SK-N-SH (cell line): ENCODE data around the gene MS4A4A. TPM values are rescaled to one million over a fixed set of nuclear protein-coding genes. Genes with fewer than 3 reads are reported as not detected.

ENCODE experiments used
- CTCF ChIA-PET: fragments of 300-600, 350-600 bp; formaldehyde crosslinking; extraction: SDS; loops from one replicate; lab custom pipeline; 2021; lab: Yijun Ruan, JAX
- POLR2A ChIA-PET: fragments of 350-600 bp; sonication (Branson Sonifier 250); formaldehyde crosslinking; extraction: SDS; loops from one replicate; lab custom pipeline; 2020; ENCODE audit warnings: antibody characterized with exemption, inconsistent platforms; lab: Yijun Ruan, JAX
- DNase-seq: peaks from one replicate; pipeline ENCODE4 v3.0.0; 2012
- H2AFZ ChIP-seq: fragments of 200-600 bp; sonication (generic); 2 replicates; pipeline ENCODE4 v1.8.1; 2016; ENCODE audit warnings: antibody characterized with exemption, mild to moderate bottlenecking, low read depth
- H3F3A ChIP-seq: fragments of 200-600 bp; sonication (generic); replicated peaks from 2 replicates; pipeline ENCODE3; 2016; ENCODE audit warnings: antibody characterized with exemption, mild to moderate bottlenecking; ENCODE audit not compliant: insufficient read depth
- H3K27ac ChIP-seq, 2 experiments: fragments of 200-500 bp in 1 of 2; fragments of 200-600 bp in 1 of 2; sonication (Bioruptor generic) in 1 of 2; sonication (generic), shearing (Covaris generic) in 1 of 2; 2 replicates each; pipeline versions ENCODE4 v1.5.1 to v1.6.1; 2014 to 2016; ENCODE audit warnings: low read depth in 2 of 2, inconsistent platforms in 1 of 2, low read length in 1 of 2, mild to moderate bottlenecking in 1 of 2, mixed read lengths in 1 of 2
- H3K27me3 ChIP-seq: fragments of 200-600 bp; sonication (generic), shearing (Covaris generic); 2 replicates; pipeline ENCODE4 v1.6.1; 2016; ENCODE audit warnings: mixed run types; ENCODE audit not compliant: insufficient read depth
- H3K36me3 ChIP-seq, 2 experiments: fragments of 200-500 bp in 1 of 2; fragments of 200-600 bp in 1 of 2; sonication (Bioruptor generic) in 1 of 2; sonication (generic) in 1 of 2; replicated peaks in 1 of 2; 2 replicates each; pipeline versions ENCODE3 to v1.5.1; 2014 to 2016; ENCODE audit warnings: low read length in 1 of 2, mild to moderate bottlenecking in 1 of 2; ENCODE audit not compliant: insufficient read depth in 2 of 2, control insufficient read depth in 1 of 2
- H3K4me1 ChIP-seq, 2 experiments: fragments of 200-500 bp in 1 of 2; fragments of 200-600 bp in 1 of 2; sonication (Bioruptor generic) in 1 of 2; sonication (generic), shearing (Covaris generic) in 1 of 2; 2 replicates each; pipeline versions ENCODE4 v1.5.1 to v1.6.1; 2014 to 2016; ENCODE audit warnings: low read depth in 1 of 2, low read length in 1 of 2, mixed run types in 1 of 2; ENCODE audit not compliant: insufficient read depth in 2 of 2, control insufficient read depth in 1 of 2
- H3K4me2 ChIP-seq: fragments of 200-600 bp; sonication (generic), shearing (Covaris generic); 2 replicates; pipeline ENCODE4 v1.6.1; 2017; ENCODE audit warnings: mixed run types
- H3K4me3 ChIP-seq, 2 experiments: fragments of 200-500 bp in 1 of 2; fragments of 200-600 bp in 1 of 2; sonication (Bioruptor generic) in 1 of 2; sonication (generic), shearing (Covaris generic) in 1 of 2; 2 replicates each; pipeline versions ENCODE4 v1.5.1 to v1.8.1; 2014 to 2016; ENCODE audit warnings: low read depth in 2 of 2, inconsistent platforms in 1 of 2, low read length in 1 of 2, mild to moderate bottlenecking in 1 of 2, mixed read lengths in 1 of 2, moderate library complexity in 1 of 2
- H3K79me2 ChIP-seq: fragments of 200-600 bp; sonication (generic); 2 replicates; pipeline ENCODE4 v1.8.1; 2017; ENCODE audit warnings: mild to moderate bottlenecking; ENCODE audit not compliant: insufficient read depth
- H3K9ac ChIP-seq: fragments of 200-600 bp; sonication (generic); 2 replicates; pipeline ENCODE4 v1.6.1; 2017; ENCODE audit warnings: mixed run types
- H3K9me2 ChIP-seq: fragments of 200-600 bp; sonication (generic); 2 replicates; pipeline ENCODE4 v1.6.1; 2017; ENCODE audit warnings: mixed run types
- H3K9me3 ChIP-seq: fragments of 200-600 bp; sonication (generic); 2 replicates; pipeline ENCODE4 v1.6.1; 2017; ENCODE audit warnings: mixed run types, mild to moderate bottlenecking, moderate library complexity
- H4K20me1 ChIP-seq: fragments of 200-600 bp; sonication (generic); 2 replicates; pipeline ENCODE4 v1.6.1; 2017; ENCODE audit warnings: mild to moderate bottlenecking, mixed run types; ENCODE audit not compliant: insufficient read depth
- CTCF ChIP-seq: fragments of 200-600 bp; sonication (generic); IDR thresholded peaks from 2 replicates; pipeline ENCODE4 v1.6.1; 2017; ENCODE audit warnings: antibody characterized with exemption, mild to moderate bottlenecking, moderate library complexity
- ELF1 ChIP-seq: IDR thresholded peaks from 2 replicates; pipeline ENCODE4 v1.4.0; 2012
- EP300 ChIP-seq, 2 experiments: IDR thresholded peaks; 2 replicates each; pipeline versions ENCODE4 v1.4.0 to v1.6.1; 2012; ENCODE audit warnings: borderline replicate concordance in 1 of 2, low read depth in 1 of 2, low read length in 1 of 2
- FOXJ3 ChIP-seq: sonication (generic); formaldehyde crosslinking; IDR thresholded peaks from 2 replicates; pipeline ENCODE4 v1.5.1; 2020; ENCODE audit warnings: mild to moderate bottlenecking, missing genetic modification reagents
- GABPA ChIP-seq: IDR thresholded peaks from 2 replicates; pipeline ENCODE4 v1.4.0; 2012; ENCODE audit warnings: low read depth, mild to moderate bottlenecking
- JUND ChIP-seq: IDR thresholded peaks from 2 replicates; pipeline ENCODE4 v1.4.0; 2012
- MAX ChIP-seq: IDR thresholded peaks from 2 replicates; pipeline ENCODE4 v1.4.0; 2012; ENCODE audit warnings: low read depth
- MXI1 ChIP-seq: IDR thresholded peaks from 2 replicates; pipeline ENCODE4 v1.6.1; 2012; ENCODE audit warnings: mild to moderate bottlenecking, low read depth, low read length, improper control_type of control experiment
- NFIC ChIP-seq: IDR thresholded peaks from 2 replicates; pipeline ENCODE4 v1.4.0; 2012; ENCODE audit warnings: borderline replicate concordance
- NRF1 ChIP-seq: IDR thresholded peaks from 2 replicates; pipeline ENCODE4 v1.6.1; 2012; ENCODE audit warnings: low read depth, mild to moderate bottlenecking, low read length
- RAD21 ChIP-seq: IDR thresholded peaks from 2 replicates; pipeline ENCODE4 v1.6.1; 2012; ENCODE audit warnings: mild to moderate bottlenecking, low read length
- SIN3A ChIP-seq: IDR thresholded peaks from 2 replicates; pipeline ENCODE4 v1.6.1; 2012; ENCODE audit warnings: low read depth, mild to moderate bottlenecking, low read length, moderate library complexity, borderline replicate concordance
- SMC3 ChIP-seq: IDR thresholded peaks from 2 replicates; pipeline ENCODE4 v1.6.1; 2012; ENCODE audit warnings: low read depth, low read length, improper control_type of control experiment
- TAF1 ChIP-seq: IDR thresholded peaks from 2 replicates; pipeline ENCODE4 v1.6.1; 2012; ENCODE audit warnings: low read depth, mild to moderate bottlenecking, low read length, moderate library complexity, borderline replicate concordance
- TEAD4 ChIP-seq: IDR thresholded peaks from 2 replicates; pipeline ENCODE4 v1.4.0; 2012; ENCODE audit warnings: mild to moderate bottlenecking, borderline replicate concordance; ENCODE audit not compliant: insufficient read depth
- USF1 ChIP-seq: IDR thresholded peaks from 2 replicates; pipeline ENCODE4 v1.4.0; 2012; ENCODE audit warnings: low read depth, borderline replicate concordance
- USF2 ChIP-seq: fragments of 150-350 bp; IDR thresholded peaks from 2 replicates; pipeline ENCODE4 v1.6.1; 2017; ENCODE audit warnings: antibody characterized with exemption, low read length, low read depth, borderline replicate concordance
- YY1 ChIP-seq: IDR thresholded peaks from 2 replicates; pipeline ENCODE4 v1.4.0; 2012; ENCODE audit warnings: low read depth, mild to moderate bottlenecking
- ZBTB33 ChIP-seq: IDR thresholded peaks from 2 replicates; pipeline ENCODE4 v1.4.0; 2012; ENCODE audit warnings: low read depth, borderline replicate concordance
- WGBS: methylation state at CpG from one replicate; pipeline ENCODE4 v1.1.6; 2017; ENCODE audit warnings: low lambda C conversion rate; 5-methylcytosine and 5-hydroxymethylcytosine counted together
- polyA plus RNA-seq, 3 experiments: library from polyadenylated mRNA; depleted of rRNA; stranded (reverse); fragments of >200 nt; gene quantifications; 2 replicates each; pipeline ENCODE4 v1.2.3, GENCODE V29; 2012

MS4A4A gene
- polyA plus RNA-seq, 1 of the 3 experiments (the other 2 are of a cell fraction), result not detected

GRCh38 chr11:60336767-60337391 is 56.4 kb downstream of the MS4A4A start:
- no peaks in the 10 kb centered on the region for H3K27me3 ChIP-seq
- H3K9me2 ChIP-seq, result no peaks in the 10 kb centered on the region
- no peak for TF ChIP-seq MXI1
- no peak for TF ChIP-seq GABPA
- no peak for TF ChIP-seq NFIC
- TF ChIP-seq ZBTB33, result no peak
- no peak for TF ChIP-seq CTCF
- no peak for TF ChIP-seq EP300 (IDR thresholded peaks at IDR 0.05; ENCODE audit: borderline replicate concordance in 1 of 2, low read depth in 1 of 2, low read length in 1 of 2)
- TF ChIP-seq SMC3, result no peak
- no peak for TF ChIP-seq FOXJ3 (CRISPR knock-in tag)
- TF ChIP-seq MAX, result no peak
- no peak for TF ChIP-seq ELF1
- TF ChIP-seq USF1, result no peak
- TF ChIP-seq TAF1, result no peak
- no peak for TF ChIP-seq SIN3A
- no peak for TF ChIP-seq JUND
- no peak for TF ChIP-seq TEAD4
- no peak for TF ChIP-seq RAD21
- TF ChIP-seq USF2, result no peak
- TF ChIP-seq NRF1, result no peak
- TF ChIP-seq YY1, result no peak
- no peak overlapping the region for H2AFZ ChIP-seq
- H3K4me1 ChIP-seq, result no peaks in the 10 kb centered on the region
- H3K4me2 ChIP-seq, result no peak overlapping the region
- CTCF ChIA-PET, result no interaction called here
- POLR2A ChIA-PET, result no interaction called here
- H3K9me3 ChIP-seq, result no peaks in the 10 kb centered on the region
- no peak overlapping the region for H3K9ac ChIP-seq
- no peaks in the 10 kb centered on the region for H3F3A ChIP-seq
- no peaks in the 10 kb centered on the region for H3K36me3 ChIP-seq
- WGBS, result 4% methylated on average over 7 of the region's 7 CpGs
- H3K79me2 ChIP-seq, result no peaks in the 10 kb centered on the region
- H4K20me1 ChIP-seq, result no peaks in the 10 kb centered on the region
- H3K4me3 ChIP-seq, result no peak overlapping the region; a peak in 1 of 4 replicates
- no peak for DNase-seq
- H3K27ac ChIP-seq, result no peak overlapping the region
